AG09309 (cell line): Measurements from ENCODE around the gene NWD2.

ENCODE experiments used
- DNase-seq: peaks from one replicate; pipeline ENCODE4 v3.0.0-alpha.2; 2010; ENCODE audit warnings: low read depth
- H3K4me3 ChIP-seq: 2 replicates; pipeline ENCODE4 v1.5.1; 2011; ENCODE audit warnings: mild to moderate bottlenecking, low read depth, low read length, moderate library complexity; ENCODE audit not compliant: control insufficient read depth
- CTCF ChIP-seq: IDR thresholded peaks from 2 replicates; pipeline ENCODE4 v1.5.1; 2011; ENCODE audit warnings: mild to moderate bottlenecking, low read depth, low read length, inconsistent platforms; ENCODE audit not compliant: insufficient read depth, control insufficient read depth; ENCODE audit errors: missing control alignments

Gene NWD2

GRCh38 chr4:37475776-37476175, 231.2 kb downstream of the NWD2 start:
- TF ChIP-seq CTCF: no peak
- no peak for DNase-seq
- H3K4me3 ChIP-seq: no peak overlapping the region

GRCh38 chr4:37476256-37476655, 231.7 kb downstream of the NWD2 start:
- DNase-seq: no peak
- no peak for TF ChIP-seq CTCF
- no peak overlapping the region for H3K4me3 ChIP-seq

- TF ChIP-seq CTCF: no peak
- no peak for DNase-seq
- no peak overlapping the region for H3K4me3 ChIP-seq
These were observed 232.1 kb downstream of the NWD2 start for GRCh38 chr4:37476691-37477090.

- TF ChIP-seq CTCF: no peak
- DNase-seq: no peak
These were observed 232.6 kb downstream of the NWD2 start for GRCh38 chr4:37477126-37477525.

GRCh38 chr4:37478151-37478550, 233.6 kb downstream of the NWD2 start:
- no peak for DNase-seq

More at GRCh38 chr4:37477126-37477525, 232.6 kb downstream of the NWD2 start:
- H3K4me3 ChIP-seq: no peak overlapping the region

GRCh38 chr4:37480509-37480908, 236.0 kb downstream of the NWD2 start:
- DNase-seq: no peak
- H3K4me3 ChIP-seq: no peak overlapping the region
- no peak for TF ChIP-seq CTCF

More at GRCh38 chr4:37478151-37478550, 233.6 kb downstream of the NWD2 start:
- H3K4me3 ChIP-seq: no peak overlapping the region
- no peak for TF ChIP-seq CTCF
